Measurements from ENCODE around the gene RCVRN. TPM values are rescaled to one million over a fixed set of nuclear protein-coding genes. Genes with fewer than 3 reads are reported as not detected.

RCVRN gene
- total RNA-seq, result not detected

DNA sequence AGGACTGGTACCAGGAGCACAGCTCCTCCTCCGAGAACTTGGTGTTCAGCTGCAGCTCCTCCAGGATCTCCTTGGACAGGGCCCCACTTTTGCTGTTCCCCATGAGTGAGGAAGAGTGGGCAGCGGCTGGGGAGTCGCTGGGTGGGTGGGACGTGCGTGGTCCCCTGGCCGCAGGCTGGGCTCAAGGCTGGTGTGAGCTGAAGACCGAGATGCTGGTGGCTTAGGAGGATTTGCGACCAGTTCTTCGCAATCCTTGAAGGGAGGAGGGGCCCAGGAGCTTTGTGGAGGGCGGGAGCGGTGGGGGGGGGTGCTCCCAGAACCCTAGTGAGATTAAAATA, at the start of gene RCVRN:
RCVRN (minus strand) TSS at position 194 of the 338 bp plus-strand sequence; CDS start at position 103, 91 bp downstream.
- ATAC-seq (no peak), DNase-seq (ENCODE audit: low spot score) (no peak)

DNA sequence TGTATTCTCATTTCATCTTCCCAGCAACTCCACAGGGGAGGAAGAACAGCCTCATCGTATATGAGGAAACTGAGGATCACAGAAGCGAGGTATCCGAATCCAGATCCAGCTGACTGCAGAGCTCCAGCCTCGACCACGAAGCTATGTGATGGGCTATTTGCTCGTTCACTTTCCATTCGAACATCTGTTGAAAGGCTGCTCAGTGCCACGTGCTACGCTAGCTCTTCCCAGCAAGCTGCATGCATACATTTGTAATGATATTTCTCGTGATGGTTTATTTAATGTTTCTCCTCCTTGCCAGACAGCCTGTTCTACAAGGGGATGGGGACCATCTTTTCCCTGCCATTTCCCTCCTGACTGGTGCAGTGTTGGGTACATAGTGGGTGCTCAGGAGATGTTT, 48.4 kb upstream of the RCVRN start:
- DNase-seq (ENCODE audit: low spot score) (no peak), ATAC-seq (no peak)

DNA sequence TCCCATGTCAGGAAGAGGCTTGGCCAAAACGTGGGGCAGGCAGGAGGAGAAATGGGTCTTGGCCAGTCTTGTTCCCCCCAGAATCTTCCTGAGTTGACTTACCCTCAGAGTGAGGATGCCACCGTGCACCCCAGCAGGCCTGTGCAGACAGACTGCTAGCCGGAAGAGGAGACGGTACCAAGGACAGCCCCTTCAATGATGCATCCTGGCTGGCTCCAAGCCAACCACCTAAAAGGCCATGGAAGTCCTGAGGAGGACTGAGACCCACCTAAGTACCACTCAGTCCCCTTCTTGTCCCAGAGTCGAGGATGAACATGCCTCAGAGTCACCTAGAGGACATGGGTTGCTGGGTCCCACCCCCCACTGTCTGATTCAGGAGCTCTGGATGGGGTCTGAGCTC, 46.7 kb upstream of the RCVRN start:
- no peak for DNase-seq (ENCODE audit: low spot score)
- ATAC-seq, result no peak

DNA sequence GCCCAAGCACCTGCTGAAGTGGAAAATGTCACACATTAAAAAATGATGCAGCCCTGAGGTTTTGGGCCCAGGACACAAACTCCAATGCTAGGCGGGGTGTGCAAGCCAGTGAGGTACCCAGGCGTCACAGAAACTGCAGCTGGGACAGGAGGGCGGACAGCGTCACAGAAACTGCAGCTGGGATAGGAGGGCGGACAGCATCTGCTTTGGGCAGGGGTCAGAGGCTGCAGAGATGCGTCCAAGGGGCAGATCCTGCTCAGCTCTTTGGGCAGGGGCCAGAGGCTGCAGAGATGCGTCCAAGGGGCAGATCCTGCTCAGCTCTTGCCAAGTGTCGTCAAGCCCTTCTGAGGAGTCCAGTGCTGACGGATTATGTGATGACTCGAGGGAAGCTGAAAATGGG, 43.9 kb upstream of the RCVRN start:
- DNase-seq (ENCODE audit: low spot score) (no peak), ATAC-seq (no peak)

DNA sequence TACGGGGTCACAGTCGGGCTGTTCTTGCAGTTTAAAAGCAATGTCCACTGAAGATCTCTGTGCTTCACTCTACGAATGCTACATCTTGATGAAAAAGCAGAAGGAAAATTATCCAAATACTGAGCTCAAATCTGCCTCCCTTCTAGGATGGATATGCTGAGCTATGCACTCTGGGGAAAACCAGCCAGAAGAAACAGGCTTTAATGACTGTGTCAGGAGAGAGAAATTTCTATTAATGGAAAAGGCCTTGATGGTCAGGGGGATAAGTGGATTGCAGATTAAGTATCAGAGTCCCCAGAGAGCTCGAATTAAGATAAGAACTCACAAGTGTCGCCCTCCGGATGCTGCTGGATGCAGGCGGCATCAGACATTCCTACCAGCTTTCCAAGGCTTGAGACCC, 39.6 kb upstream of the RCVRN start:
- ATAC-seq, result no peak
- no peak for DNase-seq (ENCODE audit: low spot score)

DNA sequence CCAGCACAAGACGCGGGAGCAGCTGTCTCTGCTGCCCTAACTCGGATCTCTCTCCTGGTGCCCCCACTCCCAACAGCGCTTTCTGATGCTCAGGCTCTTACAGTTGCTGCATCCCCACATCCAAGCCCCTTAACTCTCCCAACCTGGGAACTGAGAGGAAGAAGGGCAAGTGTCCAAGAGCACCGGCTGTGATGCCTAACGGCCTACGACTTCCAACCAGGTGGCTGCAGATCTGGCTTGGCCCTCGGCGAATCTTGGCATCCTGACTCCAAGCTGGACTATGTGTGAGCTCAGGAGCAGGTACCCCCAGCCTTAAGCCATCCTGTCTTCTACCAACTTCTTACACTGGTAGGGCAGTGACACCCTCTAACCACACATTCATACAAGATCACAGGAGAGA, 38.3 kb upstream of the RCVRN start:
- DNase-seq (ENCODE audit: low spot score) (no peak), ATAC-seq (no peak)

DNA sequence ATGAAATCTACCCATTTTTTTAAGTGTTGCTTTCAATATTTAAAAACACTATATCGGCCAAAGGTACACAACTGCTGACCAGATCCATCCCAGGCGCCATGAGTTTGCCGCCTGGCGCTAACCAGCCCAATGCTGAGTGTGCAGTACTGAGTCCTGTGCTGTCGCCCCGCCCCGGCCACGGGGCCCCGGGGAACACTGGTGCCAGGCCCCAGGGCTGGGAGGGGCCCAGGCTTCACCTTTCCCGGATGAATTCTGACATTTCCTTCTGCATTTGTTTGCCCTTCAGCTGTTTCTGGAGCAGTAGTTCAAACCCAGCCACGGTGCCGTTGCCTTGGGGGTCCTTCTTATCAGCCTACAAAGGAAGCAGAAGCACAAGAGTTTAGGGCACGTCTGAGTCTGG, 37.8 kb upstream of the RCVRN start:
- DNase-seq (ENCODE audit: low spot score) (no peak), ATAC-seq (no peak)

DNA sequence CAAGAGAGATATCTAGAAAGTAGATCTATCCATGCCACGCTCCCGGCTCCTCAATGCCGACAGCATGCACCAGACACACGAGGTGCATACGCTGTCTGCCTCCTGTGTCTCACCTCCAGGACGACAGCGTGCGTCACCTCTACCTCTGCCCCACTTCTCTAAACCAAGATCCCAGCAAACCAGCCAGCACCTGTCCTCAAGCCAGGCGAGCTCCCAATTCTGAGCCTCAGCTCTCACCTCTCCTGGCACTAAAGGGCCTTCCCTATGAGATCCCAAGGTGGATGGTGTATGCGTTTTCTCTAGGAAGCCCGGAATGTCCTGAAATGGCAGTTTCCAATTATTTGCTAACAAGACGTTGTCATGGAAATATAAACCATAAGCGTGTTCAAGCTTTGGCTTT, 36.2 kb upstream of the RCVRN start:
- DNase-seq (ENCODE audit: low spot score), result no peak
- no peak for ATAC-seq

DNA sequence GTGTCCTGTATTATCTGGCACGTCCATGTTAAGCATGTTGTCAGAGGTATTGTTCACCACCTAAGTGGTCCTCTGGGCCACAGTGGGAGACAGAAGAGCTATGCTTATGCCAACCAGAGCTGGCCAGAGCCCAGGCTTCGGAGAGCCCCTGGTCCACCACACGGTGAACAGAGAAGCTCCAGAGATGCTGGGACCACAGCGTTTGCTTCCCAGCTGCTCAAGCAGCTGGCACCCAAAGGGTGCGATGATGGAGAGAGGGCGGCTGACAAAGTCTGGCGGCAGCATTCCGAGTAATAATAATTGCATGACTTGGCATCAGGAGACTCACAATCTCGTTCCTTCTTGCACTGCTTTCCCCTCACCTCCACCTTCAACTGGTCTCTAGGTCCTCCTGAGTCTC, 35.8 kb upstream of the RCVRN start:
- no peak for DNase-seq (ENCODE audit: low spot score)
- no peak for ATAC-seq

DNA sequence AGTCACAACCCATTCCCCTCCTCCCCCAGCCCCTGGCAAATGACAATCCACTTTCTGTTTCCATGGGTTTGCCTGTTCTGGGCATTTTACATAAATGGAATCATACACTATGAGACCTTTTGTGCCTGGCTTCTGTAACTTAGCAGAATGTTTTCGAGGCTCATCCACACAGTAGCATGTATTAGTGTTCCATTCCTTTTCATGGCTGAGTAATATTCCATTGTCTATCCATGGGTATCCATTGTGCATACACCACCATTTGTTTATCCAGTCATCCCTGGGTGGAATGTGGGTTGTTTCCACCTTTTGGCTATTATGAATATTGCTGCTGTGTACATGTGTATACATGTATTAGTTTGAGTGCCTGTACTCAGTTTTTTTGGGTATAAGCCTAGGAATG, 33.7 kb upstream of the RCVRN start:
- no peak for ATAC-seq
- DNase-seq (ENCODE audit: low spot score), result no peak

DNA sequence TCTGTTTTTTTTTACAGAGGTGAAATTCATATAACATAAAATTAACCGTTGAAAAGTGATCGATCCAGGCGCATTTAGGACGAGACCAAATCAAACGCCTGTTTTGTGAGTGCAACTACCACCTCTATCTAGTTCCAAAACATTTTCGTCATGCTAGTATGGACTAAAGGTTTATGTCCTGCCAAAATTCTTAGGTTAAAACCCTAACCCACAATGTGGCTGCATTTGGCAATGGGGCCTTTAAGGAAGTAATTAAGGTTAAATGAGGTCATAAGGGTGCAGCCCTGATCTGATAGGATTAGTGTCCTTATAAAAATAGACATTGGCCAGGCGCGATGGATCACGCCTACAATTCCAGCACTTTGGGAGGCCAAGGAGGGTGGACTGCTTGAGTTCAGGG, 32.8 kb upstream of the RCVRN start:
- no peak for DNase-seq (ENCODE audit: low spot score)

DNA sequence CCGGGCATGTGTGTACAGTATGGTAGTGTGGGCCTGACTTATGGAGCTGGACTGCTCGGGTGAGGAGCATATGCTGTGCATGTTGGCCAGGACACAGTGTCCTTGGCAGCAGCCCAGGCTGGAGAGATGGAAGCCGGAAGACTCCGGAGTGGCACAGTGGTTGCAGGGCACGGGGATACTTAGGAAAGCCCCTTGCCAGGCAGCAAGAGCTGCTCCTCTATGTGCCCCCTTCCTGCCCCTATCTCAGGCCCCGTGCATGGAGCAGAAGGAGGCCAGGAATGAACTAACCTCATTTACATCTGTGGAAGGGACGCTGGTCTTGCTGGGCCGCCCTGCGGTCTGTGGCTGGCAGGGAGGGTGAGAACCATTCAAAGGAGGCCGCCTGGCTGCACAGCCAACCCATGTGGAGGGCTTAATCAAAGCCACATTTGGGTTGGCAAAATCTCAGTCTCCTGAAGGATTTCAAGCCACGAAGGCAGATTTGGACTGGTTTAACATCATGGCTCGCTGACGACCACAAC, 32.2 kb upstream of the RCVRN start:
- ATAC-seq (no peak), DNase-seq (ENCODE audit: low spot score) (no peak)

More for the DNA sequence above, 32.8 kb upstream of the RCVRN start:
- ATAC-seq, result no peak

DNA sequence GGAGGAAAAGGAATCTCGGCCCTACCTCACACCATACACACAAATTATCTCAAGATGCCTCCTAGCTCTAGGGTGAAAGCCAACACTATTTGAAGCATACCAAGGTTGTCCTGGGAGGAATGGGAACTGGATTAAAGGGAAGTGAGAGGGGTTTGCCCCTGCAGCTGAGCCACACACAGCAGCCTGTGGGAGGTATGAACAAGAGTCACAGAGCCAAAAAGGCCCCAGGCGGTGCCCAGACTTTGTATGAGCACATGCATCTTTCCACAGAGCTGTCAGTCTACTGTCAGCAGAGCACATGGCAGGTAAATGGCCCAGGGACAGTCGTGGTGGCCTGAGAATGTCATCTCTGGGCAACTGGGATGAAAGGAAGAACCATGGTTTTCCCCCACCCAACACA, 31.0 kb upstream of the RCVRN start:
- no peak for ATAC-seq
- no peak for DNase-seq (ENCODE audit: low spot score)

DNA sequence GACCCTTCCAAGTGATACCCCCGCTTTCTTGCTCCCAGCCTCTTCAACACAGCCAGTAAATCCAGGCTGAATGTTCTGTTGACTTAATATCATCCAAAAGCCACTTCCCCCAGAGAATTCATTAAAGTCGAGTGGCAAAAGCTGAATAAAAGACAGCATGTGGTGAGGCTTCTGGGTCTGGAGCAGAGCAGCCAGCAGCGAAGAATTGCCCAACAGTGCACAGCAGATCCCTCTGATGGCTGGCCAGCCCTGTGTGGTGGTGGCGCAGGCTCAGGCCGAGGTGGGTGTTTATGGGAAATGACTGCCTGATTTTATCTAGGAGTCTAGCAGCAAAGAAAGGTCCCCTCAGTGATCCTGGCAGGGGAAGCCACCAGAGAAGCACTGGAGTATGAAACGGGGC, 30.3 kb upstream of the RCVRN start:
- DNase-seq (ENCODE audit: low spot score) (no peak), ATAC-seq (no peak)

DNA sequence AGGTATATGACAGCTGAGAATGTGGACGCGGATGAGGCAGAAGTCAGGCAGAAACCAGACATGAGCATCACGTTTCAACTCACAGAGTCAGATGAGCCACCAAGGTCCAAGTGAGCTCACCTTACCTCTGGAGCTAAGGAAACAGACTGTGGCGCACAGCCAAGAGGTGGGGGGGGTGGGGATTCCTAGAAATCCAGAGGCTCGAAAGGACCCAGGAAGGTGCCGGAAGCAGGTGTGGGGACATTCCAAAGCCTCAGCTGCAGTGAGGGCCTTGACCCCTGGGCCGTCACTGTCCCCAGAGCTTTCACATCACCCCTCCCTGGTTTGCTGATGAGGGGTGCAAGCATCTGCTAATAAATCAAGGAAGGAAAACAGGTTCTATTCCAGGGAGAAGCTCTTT, 29.3 kb upstream of the RCVRN start:
- ATAC-seq, result no peak
- no peak for DNase-seq (ENCODE audit: low spot score)

DNA sequence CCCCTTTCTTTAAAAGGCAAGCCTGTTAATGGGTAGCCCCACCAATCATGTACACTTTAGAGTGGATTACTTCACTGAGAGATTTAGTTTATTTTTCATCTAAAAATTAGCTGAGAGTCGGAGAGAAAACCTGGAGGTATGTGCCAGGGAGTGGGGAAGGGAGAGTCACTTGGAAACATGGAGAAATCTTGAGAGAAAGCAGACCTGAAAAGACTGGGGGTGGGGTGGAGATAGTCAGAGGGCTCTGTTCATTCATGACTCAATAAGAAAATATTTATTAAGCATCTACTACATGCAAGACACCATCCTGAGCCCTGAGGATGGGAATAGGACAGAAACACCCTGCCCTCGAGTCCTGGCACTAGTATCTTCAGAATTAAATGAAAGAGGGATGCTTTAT, 27.4 kb upstream of the RCVRN start:
- DNase-seq (ENCODE audit: low spot score), result no peak
- ATAC-seq, result no peak

DNA sequence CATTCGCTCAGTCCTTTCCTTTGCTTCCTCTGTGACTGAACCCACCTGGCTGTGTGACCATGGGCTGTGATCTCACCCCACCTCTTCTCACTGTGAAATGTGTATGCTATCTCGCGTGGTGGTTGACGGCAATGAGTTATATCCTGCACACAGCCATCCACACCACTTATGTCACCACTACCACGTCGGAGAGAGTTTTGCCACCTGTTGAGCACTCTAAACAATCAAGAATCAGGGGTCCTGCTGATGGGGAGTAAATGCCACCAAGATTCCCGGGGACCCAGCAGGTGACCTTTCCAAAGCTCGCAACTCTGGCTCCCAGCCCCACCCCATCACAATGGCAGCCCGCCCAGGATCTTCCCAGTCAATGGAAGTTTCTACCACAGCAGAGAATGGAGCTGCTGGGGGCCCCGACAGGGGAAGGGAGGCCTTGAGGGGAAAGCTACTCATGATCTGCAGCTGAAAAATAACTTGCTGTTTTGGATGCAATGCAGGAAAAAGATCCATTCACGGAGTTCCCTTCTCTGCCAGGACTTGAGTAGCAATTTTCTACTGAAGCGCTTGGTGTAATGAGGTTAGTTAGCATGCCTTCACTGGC, 26.2 kb upstream of the RCVRN start:
- ATAC-seq, result no peak
- no peak for DNase-seq (ENCODE audit: low spot score)

DNA sequence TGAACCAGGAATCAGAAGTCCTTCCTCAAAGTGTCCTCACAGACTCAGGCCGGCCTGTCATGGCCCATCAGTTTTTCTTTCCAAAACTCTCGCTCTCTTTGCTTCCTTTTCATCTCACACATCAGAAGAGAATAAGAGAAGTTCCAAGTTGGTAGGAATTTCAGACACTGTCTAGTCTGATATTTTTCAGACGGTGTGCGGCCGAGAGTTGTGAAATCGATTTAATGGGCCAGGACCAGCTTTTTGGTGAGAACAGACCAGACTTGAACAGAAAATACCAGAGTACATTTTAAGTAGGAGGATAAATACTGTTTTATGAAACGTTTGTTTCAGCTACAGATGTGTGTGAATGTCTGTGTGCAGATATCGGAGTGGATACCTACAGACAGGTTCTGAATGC, 24.8 kb upstream of the RCVRN start:
- ATAC-seq, result no peak
- DNase-seq (ENCODE audit: low spot score), result no peak

DNA sequence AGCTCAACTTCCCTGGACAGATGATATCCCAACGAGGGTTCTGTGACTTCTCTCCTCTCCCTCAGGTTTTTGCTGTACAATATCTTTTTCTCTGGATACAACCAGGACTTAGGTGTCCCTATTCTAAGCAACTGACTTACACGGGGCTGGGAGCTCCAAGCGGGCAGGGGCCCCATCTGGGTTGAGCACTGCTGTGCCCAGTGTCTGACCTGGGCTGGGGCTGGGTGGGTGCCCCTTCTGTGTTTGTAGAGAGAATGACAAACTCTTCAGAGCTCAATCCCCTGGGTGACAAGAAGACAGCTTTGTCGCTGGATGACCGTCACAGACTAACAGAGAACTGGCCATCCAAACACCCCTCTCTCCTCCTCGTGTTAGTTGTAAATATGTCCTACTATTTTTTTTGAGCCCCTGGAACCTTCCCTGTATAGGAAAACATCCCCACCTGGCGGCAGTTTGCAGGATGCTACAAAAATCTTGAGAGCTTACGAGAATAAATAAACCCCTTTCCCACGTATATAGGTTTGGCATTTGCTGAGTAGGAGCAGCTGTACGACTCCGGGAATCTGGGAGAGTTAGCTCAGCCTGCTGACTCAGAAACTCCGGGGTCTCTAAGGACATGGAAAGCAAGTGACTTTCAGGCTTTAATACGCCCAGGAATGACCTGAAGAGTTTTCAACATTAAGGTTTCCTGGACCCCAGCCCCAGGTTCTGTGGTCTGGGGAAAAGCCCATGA, 23.7 kb upstream of the RCVRN start:
- ATAC-seq, result no peak
- DNase-seq (ENCODE audit: low spot score), result no peak

DNA sequence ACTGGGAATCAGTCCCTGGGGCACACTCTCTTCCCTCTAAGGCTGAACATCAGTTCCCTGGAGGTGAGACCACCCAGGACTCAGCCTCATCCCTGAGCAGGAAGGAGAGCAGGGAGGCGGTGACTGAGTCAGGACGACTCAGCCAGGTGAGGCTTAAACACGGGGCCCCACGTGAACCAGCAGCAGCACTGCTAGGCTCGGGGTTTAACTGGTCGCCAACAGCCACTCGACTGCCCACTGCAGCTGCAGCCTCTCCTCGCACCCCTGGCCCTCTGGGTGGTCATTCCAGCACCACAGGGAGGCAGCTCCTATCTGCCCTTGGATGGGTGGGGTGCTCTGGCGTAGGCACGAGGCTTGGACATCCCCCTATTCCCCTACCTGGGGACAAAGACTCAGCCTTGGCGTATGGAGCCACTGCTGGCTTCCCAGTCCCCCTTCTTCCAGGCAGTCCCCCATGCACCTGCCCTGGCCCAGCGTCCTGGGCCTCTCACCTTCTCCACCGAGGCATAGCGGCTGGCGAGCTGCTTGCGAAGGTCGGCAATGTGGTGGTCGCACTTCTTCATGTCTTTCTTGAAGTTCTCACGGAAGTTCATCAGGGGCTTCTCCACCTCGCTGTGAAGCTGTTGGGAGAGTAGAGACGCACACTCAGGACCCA, 21.2 kb upstream of the RCVRN start:
- ATAC-seq (no peak), DNase-seq (ENCODE audit: low spot score) (no peak)

DNA sequence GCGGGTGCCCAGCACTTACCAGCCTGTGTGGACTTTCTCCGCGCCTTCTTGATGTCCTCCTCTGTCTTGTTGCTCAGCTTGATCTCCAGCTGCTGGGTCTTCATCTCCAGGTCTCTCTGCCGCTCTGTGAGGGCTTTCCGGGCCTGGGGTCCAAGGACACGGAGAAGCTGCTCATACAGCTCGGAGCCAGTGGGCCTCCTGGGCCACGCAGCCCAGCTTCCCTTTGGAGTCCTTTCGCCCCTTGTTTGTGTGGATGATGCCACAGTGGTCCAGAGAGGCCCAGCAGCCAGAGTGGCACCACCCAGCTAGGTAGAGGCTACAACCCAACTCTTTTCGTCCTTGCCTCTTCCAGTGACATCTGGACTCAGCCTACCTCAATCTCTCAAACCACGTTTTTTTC, 20.4 kb upstream of the RCVRN start:
- no peak for DNase-seq (ENCODE audit: low spot score)
- no peak for ATAC-seq

DNA sequence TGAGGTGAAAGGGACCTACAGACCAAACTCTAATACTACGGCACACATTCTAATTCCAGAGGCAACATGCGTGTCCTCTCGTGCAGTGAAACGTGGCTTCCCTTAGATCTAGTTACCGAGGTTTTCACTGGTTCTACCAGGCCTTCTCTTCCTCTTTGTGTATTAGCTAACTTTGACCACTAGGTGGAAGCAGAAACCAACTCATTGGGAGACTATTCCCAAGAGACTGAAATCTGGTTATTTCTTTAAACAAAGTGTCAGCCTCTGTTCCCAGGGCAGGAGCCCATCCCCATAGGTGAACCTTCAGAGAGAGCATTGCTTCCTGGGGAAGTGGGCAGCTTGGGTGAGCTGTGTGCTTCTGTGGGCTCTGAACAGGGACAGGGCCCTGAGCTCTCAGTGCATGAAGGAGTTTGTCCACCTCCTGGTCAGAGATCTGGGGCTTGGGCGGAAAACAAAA, 19.7 kb upstream of the RCVRN start:
- ATAC-seq, result peak; percentile 95
- DNase-seq (ENCODE audit: low spot score), result no peak
